ENCODE data around the gene MCUB. TPM values are rescaled to one million over a fixed set of nuclear protein-coding genes. Genes with fewer than 3 reads are reported as not detected.

MCUB gene
- total and polyA plus RNA-seq, 3 donors from 2014 or later = 7.7 to 23.4 (median 20.1) TPM

GRCh38 chr4:109610489-109610888 lies 50.4 kb downstream of the MCUB start:
- Histone ChIP-seq H3K9me3 (no peaks in the 10 kb centered on the region), H3K27me3 (no peaks in the 10 kb centered on the region), H3K36me3 (ENCODE audit: low read depth, missing control alignments) (no peaks in the 10 kb centered on the region), H3K4me3 (no peak overlapping the region), H3K27ac (no peak overlapping the region), H3K4me1 (no peaks in the 10 kb centered on the region)
- WGBS, 2 donors = 93 to 97% methylated on average over 5 of the region's 5 CpGs
- TF ChIP-seq CTCF (IDR thresholded peaks at IDR 0.05) (no peak), POLR2A (IDR thresholded peaks at IDR 0.05) (no peak)
- intact Hi-C loops (cut with DNase I; ENCODE audit: low total_unique reads) = no loop called here
- DNase-seq = no peak

- Histone ChIP-seq H3K4me1 (no peaks in the 10 kb centered on the region), H3K9me3 (no peaks in the 10 kb centered on the region), H3K36me3 (ENCODE audit: low read depth, missing control alignments) (no peaks in the 10 kb centered on the region), H3K27me3 (no peaks in the 10 kb centered on the region), H3K4me3 (no peak overlapping the region), H3K27ac (no peak overlapping the region)
- intact Hi-C loops (cut with DNase I; ENCODE audit: low total_unique reads) = no loop called here
- DNase-seq = no peak
- TF ChIP-seq CTCF (IDR thresholded peaks at IDR 0.05) = no peak
- TF ChIP-seq POLR2A (IDR thresholded peaks at IDR 0.05) = no peak
These were observed 51.1 kb downstream of the MCUB start for GRCh38 chr4:109611045-109611646.

- DNase-seq = no peak
- no peaks in the 10 kb centered on the region for H3K4me1 ChIP-seq
- no peak overlapping the region for H3K4me3 ChIP-seq
- H3K9me3 ChIP-seq = no peaks in the 10 kb centered on the region
- no peak overlapping the region for H3K27ac ChIP-seq
- intact Hi-C loops (cut with DNase I; ENCODE audit: low total_unique reads) = no loop called here
- WGBS, 2 donors = 83 to 100% methylated on average over 1 of the region's 1 CpG
- no peaks in the 10 kb centered on the region for H3K36me3 ChIP-seq (ENCODE audit: low read depth, missing control alignments)
- H3K27me3 ChIP-seq = no peaks in the 10 kb centered on the region
- TF ChIP-seq POLR2A (IDR thresholded peaks at IDR 0.05) = no peak
- no peak for TF ChIP-seq CTCF (IDR thresholded peaks at IDR 0.05)
These were observed 54.0 kb downstream of the MCUB start for GRCh38 chr4:109614015-109614414.

- no peaks in the 10 kb centered on the region for H3K4me1 ChIP-seq
- no peak overlapping the region for H3K27ac ChIP-seq
- WGBS, 2 donors = 85 to 94% methylated on average over 5 of the region's 5 CpGs
- no peak overlapping the region for H3K4me3 ChIP-seq
- H3K9me3 ChIP-seq = no peaks in the 10 kb centered on the region
- TF ChIP-seq POLR2A (IDR thresholded peaks at IDR 0.05) = no peak
- no peak for TF ChIP-seq CTCF (IDR thresholded peaks at IDR 0.05)
- H3K36me3 ChIP-seq (ENCODE audit: low read depth, missing control alignments) = no peaks in the 10 kb centered on the region
- intact Hi-C loops (cut with DNase I; ENCODE audit: low total_unique reads) = no loop called here
- DNase-seq = no peak
- H3K27me3 ChIP-seq = no peaks in the 10 kb centered on the region
These were observed 54.4 kb downstream of the MCUB start for GRCh38 chr4:109614466-109614865.

- Histone ChIP-seq H3K36me3 (ENCODE audit: low read depth, missing control alignments) (no peaks in the 10 kb centered on the region), H3K4me3 (no peak overlapping the region), H3K9me3 (no peaks in the 10 kb centered on the region), H3K27ac (no peak overlapping the region), H3K4me1 (no peaks in the 10 kb centered on the region), H3K27me3 (no peaks in the 10 kb centered on the region)
- DNase-seq = no peak
- intact Hi-C loops (cut with DNase I; ENCODE audit: low total_unique reads) = no loop called here
- TF ChIP-seq CTCF (IDR thresholded peaks at IDR 0.05) (no peak), POLR2A (IDR thresholded peaks at IDR 0.05) (no peak)
- 87 to 88% methylated on average over 2 of the region's 2 CpGs for WGBS, 2 donors
These were observed 55.7 kb downstream of the MCUB start for GRCh38 chr4:109615742-109616141.

All from testis (tissue), 3 donors.